HG02885 (cell line): Measurements from ENCODE around the gene RNF151.
"Not testable (repeated sequence)": the region's sequence is repeated elsewhere in the genome, so short reads cannot be mapped to it uniquely, and the experiment has no call there.

ENCODE experiments used
- ATAC-seq: cut with Tn5 transposase; IDR thresholded peaks from one replicate; pipeline ENCODE4 v1.9.1; 2021; ENCODE audit warnings: mild to moderate bottlenecking; ENCODE audit not compliant: unreplicated experiment, poor library complexity

Gene RNF151

DNA sequence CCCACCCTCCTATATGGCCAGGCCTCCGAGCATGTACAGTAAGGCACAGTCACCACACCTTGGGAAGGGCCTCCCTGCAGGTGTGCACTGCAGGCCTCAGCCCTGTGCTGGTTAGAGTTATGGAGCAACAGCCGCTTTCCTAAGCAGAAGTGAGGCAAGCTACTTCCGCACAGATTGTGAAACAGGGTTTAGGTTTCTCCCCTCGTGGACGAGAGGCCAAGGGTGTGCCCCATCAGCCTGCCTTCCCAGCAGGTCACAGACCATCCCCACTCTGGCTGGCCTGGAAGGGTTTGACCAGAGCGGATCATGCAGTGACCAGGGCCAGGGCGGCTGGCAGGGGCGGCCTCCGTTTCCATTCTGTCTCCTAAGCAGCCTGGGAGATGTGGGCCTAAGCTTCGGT, 28.3 kb upstream of the RNF151 start:
- ATAC-seq, result no peak

GRCh38 chr16:1938910-1939309, 27.7 kb upstream of the RNF151 start:
- no peak for ATAC-seq

DNA sequence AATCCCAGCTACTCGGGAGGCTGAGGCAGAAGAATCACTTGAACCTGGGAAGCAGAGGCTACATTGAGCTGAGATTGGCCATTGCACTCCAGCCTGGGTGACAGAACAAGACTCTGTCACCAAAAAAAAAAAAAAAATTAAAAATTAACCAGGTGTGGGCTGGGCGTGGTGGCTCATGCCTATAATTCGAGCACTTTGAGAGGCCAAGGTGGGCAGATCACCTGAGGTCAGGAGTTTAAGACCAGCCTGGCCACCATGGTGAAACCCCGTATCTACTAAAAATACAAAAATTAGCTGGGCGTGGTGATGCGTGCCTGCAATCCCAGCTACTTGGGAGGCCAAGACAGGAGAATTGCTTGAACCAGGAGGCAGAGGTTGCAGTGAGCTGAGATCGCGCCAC, 26.8 kb upstream of the RNF151 start:
- ATAC-seq, result not testable (repeated sequence)

GRCh38 chr16:1940273-1941161, 26.1 kb upstream of the RNF151 start:
- ATAC-seq, result no peak

DNA sequence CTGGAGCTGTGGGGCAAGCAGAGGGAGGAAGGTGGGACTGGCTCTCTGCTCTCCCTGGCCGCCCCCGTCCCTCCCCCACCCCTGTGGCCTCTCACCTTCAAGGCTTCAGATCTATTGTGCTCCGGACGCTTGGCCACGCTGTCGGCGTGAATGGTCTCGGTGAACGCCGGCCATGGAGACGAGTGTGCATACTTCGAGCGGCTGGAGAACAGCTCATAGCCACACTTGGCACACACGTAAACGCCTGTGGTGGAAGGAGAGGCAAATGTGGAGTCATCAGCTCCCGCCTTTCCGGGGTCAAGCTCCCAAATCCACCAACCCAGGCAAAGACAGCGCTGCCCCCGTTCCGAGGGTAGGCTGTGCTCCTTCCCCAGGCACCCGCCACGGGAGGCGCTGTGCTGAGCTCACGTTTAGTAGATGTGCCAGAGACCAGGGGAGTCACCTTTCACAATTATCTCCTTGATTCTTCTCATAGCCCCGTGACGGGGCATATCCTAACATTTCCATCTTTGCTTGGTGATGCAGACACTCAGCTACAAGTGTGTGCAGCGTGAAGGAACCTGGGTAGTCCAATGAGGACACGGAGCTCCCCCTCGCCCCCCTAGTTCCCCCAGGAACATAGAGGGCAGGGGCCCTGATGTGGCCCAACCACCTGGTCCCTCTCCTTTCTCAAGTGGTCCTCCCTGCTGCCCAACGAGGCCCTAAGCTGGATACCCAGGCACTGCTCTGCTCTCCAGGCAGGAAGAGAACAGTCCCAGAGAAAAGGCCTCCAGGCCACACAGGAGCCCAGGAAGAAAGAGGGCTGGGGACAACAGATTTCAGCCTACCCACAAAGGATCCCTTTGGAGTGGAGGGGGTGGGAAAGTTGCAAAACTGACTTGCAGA, 25.3 kb upstream of the RNF151 start:
- ATAC-seq, result no peak

DNA sequence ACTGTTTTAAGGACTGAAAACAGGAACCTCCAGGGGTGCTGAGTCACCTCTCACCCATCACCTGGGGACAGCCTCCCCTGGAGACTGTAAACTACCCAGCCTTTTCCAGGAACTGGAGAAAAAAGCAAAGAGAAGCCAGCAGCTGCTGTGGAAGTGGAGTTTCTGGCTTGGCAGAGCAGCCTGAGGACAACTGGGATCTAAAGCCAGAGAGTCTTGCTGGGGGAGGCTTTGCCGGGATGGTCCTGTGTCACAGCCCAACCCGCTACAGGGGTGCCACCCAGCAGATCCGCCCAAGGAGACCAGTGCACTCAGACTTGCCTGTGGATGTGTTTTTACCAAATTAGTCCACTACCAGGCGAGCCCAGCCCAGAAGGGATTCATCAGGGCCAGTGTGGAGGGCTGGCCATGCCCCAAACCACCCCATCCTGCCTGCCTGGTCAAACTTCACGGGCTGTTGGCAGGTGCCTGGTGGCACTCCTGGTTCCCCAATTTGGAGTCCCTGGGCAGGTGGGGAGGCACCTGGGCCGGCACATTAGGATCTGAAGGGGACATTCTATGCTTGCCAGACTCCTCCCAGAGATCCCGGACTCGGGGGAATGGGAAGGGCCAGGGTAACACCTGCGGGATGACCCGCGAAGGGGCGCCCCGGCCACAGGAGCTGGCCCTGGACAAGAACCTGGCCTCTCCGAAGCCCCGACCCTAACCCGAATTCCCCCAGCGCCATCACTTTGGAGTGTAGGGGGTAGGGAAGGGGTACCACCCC, 24.4 kb upstream of the RNF151 start:
- ATAC-seq, result no peak

- ATAC-seq, result peak; percentile 94
Measured at GRCh38 chr16:1942810-1943726, 23.6 kb upstream of the RNF151 start, which contains the start of gene MSRB1. MSRB1 (minus strand) TSS chr16:1943199; CDS start chr16:1943156, 43 bp downstream.

GRCh38 chr16:1944612-1945199, 21.9 kb upstream of the RNF151 start:
- ATAC-seq, result no peak

GRCh38 chr16:1945559-1946391, 20.9 kb upstream of the RNF151 start:
- no peak for ATAC-seq

DNA sequence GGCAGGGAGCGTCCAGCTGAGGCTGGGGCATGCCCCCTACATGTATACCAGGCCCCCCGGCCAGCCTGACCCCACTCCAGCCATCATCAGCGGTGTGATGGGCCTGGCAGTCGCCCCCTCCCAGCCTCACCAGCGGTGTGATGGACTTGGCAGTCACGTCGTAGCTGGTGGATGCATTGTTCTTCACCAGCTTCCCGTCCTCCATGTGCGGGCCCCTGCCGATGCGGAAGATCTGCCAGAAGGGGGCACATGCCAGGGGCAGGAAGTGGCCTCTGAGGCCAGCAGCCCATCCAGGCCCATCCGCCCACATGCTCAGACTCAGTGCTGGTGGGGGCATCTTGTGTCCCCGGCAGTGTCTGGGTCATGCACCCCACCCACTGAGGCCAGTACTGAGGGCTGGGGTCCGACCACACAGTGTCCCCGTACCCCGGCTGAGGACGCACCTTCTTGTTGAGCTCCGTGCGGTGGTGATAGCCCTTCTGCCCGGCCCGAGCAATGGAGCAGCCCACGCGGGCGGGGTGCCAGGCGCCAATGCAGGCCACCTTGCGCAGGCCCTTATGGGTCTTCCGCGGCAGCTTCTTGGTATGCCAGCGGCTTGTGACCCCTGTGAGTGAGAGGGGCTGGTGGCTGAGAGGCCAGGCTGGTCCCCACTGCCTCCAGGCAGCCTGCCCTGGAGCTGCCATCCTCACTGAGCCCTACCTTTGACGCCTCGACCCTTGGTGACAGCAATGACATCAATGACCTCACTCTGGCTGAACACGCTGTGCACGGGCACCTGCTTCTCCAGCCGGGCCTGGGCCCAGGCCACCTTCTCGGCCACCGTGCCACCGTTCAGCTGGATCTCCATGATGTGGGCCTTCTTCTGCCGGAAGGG, 19.9 kb upstream of the RNF151 start:
- no peak for ATAC-seq

- ATAC-seq, result no peak
Measured at GRCh38 chr16:1947369-1947670, 19.3 kb upstream of the RNF151 start.

- ATAC-seq, result no peak
Measured at GRCh38 chr16:1949507-1949906, 17.1 kb upstream of the RNF151 start.

DNA sequence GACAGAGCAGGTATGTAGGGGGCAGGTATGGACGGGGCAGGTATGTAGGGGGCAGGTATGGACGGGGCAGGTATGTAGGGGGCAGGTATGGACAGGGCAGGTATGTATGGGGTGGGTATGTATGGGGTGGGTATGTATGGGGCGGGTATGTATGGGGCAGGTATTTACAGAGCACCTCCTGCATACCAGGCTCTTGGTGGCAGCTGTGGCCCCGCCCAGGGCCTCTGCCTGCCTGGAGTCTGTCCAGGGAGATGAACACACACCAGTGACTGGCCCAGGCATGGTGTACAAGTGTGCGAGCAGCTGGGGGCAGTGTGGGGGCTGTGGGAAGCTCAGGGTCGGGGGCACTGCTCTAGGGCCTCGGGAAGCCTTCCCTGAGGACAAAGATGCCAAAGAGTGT, 16.6 kb upstream of the RNF151 start:
- ATAC-seq, result no peak

GRCh38 chr16:1950559-1950958, 16.1 kb upstream of the RNF151 start:
- ATAC-seq, result no peak

GRCh38 chr16:1953734-1954133, 12.9 kb upstream of the RNF151 start:
- ATAC-seq, result no peak

GRCh38 chr16:1957434-1958142, 9.1 kb upstream of the RNF151 start:
- not testable (repeated sequence) for ATAC-seq

GRCh38 chr16:1958143-1958491, 8.5 kb upstream of the RNF151 start:
- not testable (repeated sequence) for ATAC-seq
